ENCODE data around the gene LIPJ. TPM values are rescaled to one million over a fixed set of nuclear protein-coding genes. Genes with fewer than 3 reads are reported as not detected.

The LIPJ gene
- total RNA-seq, result 0.17 TPM in 1 of 2 replicates, not detected in the other

GRCh38 chr10:88586462-88586861 is at the start of gene LIPJ:
Gene LIPJ (plus strand): TSS chr10:88586762. CDS start chr10:88590688, 3,926 bp downstream.

GRCh38 chr10:88582806-88583583 is 3.6 kb upstream of the LIPJ start, which contains the start of gene RNLS:
Gene RNLS (minus strand): TSS chr10:88583318.

Other genes with a start within 250 kb of the LIPJ start
- gene RNLS, start 3.4 kb upstream of the LIPJ start, total RNA-seq, result 21.7 and 32.7 TPM in 2 replicates
- 0.29 TPM in 1 of 2 replicates, not detected in the other for gene LIPF, start 77.7 kb downstream of the LIPJ start, total RNA-seq
- gene LIPK, start 119.5 kb downstream of the LIPJ start, total RNA-seq, result not detected in 2 replicates
- not detected in 2 replicates for gene LIPN, start 173.3 kb downstream of the LIPJ start, total RNA-seq
- gene LIPM, start 216.0 kb downstream of the LIPJ start, total RNA-seq, result not detected in 2 replicates